Endothelial cell of umbilical vein (primary cell): ENCODE measurements around the gene ANKRD28. TPM values are rescaled to one million over a fixed set of nuclear protein-coding genes. Genes with fewer than 3 reads are reported as not detected.

Experiments
- BruUV-seq: library from RNA; stranded (reverse); fragments of 400-500 nt; replicated peaks from 2 replicates; lab custom pipeline; 2021; lab: Mats Ljungman, UMichigan
- CTCF ChIA-PET: fragments of 300-600, 350-600 bp; sonication (Branson Sonifier 250); formaldehyde crosslinking; loops from one replicate; lab custom pipeline; 2021; ENCODE audit warnings: antibody characterized with exemption, inconsistent platforms; lab: Charles Lee
- POLR2A ChIA-PET: fragments of 300-600, 350-600 bp; sonication (Branson Sonifier 250); formaldehyde crosslinking; loops from one replicate; lab custom pipeline; 2021; ENCODE audit warnings: antibody characterized with exemption, inconsistent platforms; lab: Charles Lee
- DNase-seq: peaks from one replicate; pipeline ENCODE4 v3.0.0-alpha.2; 2011; ENCODE audit warnings: low read depth, low spot score
- FAIRE-seq: peaks from 2 replicates; lab custom pipeline; 2011; peaks lifted over from hg19 to GRCh38; lab: Jason Lieb, UNC
- H2AFZ ChIP-seq: 2 replicates; pipeline ENCODE4 v1.6.0; 2012; ENCODE audit warnings: low read depth, low read length, control low read depth, inconsistent platforms
- H3K27ac ChIP-seq: 2 replicates; pipeline ENCODE4 v1.5.1; 2011; ENCODE audit warnings: low read depth, mild to moderate bottlenecking, control low read depth, low read length, moderate library complexity; ENCODE audit not compliant: insufficient read depth
- H3K27me3 ChIP-seq, 2 experiments: 2 replicates each; pipeline versions ENCODE4 v1.6.0 to v1.6.1; 2011; ENCODE audit warnings: low read length in 2 of 2, mixed read lengths in 1 of 2; ENCODE audit not compliant: control insufficient read depth in 2 of 2, insufficient read depth in 2 of 2
- H3K36me3 ChIP-seq, 2 experiments: 2 replicates in 1 of 2; 3 replicates in 1 of 2; pipeline ENCODE4 v1.5.1; 2011; ENCODE audit warnings: low read length in 2 of 2, mild to moderate bottlenecking in 1 of 2, moderate library complexity in 1 of 2; ENCODE audit not compliant: control insufficient read depth in 2 of 2, insufficient read depth in 2 of 2; ENCODE audit errors: extremely low read depth in 1 of 2
- H3K4me1 ChIP-seq: 3 replicates; pipeline ENCODE4 v1.5.1; 2011; ENCODE audit warnings: mild to moderate bottlenecking, low read length; ENCODE audit not compliant: control insufficient read depth, insufficient read depth; ENCODE audit errors: extremely low read depth
- H3K4me2 ChIP-seq: 2 replicates; pipeline ENCODE4 v1.6.1; 2011; ENCODE audit warnings: low read length, control low read depth, mixed read lengths; ENCODE audit not compliant: insufficient read depth
- H3K4me3 ChIP-seq, 3 experiments: fragments of 200-600 bp in 1 of 3; sonication (generic), shearing (Covaris generic) in 1 of 3; replicated peaks in 1 of 3; 2 replicates each; pipeline ENCODE4 v1.5.1; 2011 to 2016; ENCODE audit warnings: control low read depth in 3 of 3, low read length in 3 of 3, mild to moderate bottlenecking in 2 of 3, inconsistent platforms in 1 of 3, low read depth in 1 of 3, moderate library complexity in 1 of 3; ENCODE audit not compliant: insufficient read depth in 1 of 3
- H3K79me2 ChIP-seq: 2 replicates; pipeline ENCODE4 v1.6.0; 2012; ENCODE audit warnings: low read length, inconsistent platforms; ENCODE audit not compliant: control insufficient read depth, insufficient read depth
- H3K9ac ChIP-seq: replicated peaks from 2 replicates; pipeline ENCODE3; 2011; ENCODE audit warnings: low read length, control low read depth; ENCODE audit not compliant: insufficient read depth; ENCODE audit errors: extremely low read depth
- H3K9me1 ChIP-seq: replicated peaks from 3 replicates; pipeline ENCODE4 v1.6.0; 2011; ENCODE audit warnings: mild to moderate bottlenecking, low read length; ENCODE audit not compliant: control insufficient read depth, insufficient read depth; ENCODE audit errors: extremely low read depth
- H3K9me3 ChIP-seq: replicated peaks from 2 replicates; pipeline ENCODE4 v1.5.1; 2012; ENCODE audit warnings: low read length, inconsistent platforms; ENCODE audit not compliant: control insufficient read depth, insufficient read depth
- H4K20me1 ChIP-seq: replicated peaks from 2 replicates; pipeline ENCODE3; 2011; ENCODE audit warnings: mild to moderate bottlenecking, low read length; ENCODE audit not compliant: control insufficient read depth, insufficient read depth; ENCODE audit errors: extremely low read depth
- CTCF ChIP-seq, 2 donors: IDR thresholded peaks; 1 replicate in 1 of 2; 2 replicates in 1 of 2; pipeline ENCODE4 v1.5.1; 2011; ENCODE audit warnings: low read length in 2 of 2, mild to moderate bottlenecking in 2 of 2, moderate library complexity in 2 of 2, control low read depth in 1 of 2, inconsistent platforms in 1 of 2, low read depth in 1 of 2; ENCODE audit not compliant: insufficient read depth in 1 of 2; ENCODE audit errors: extremely low read depth in 1 of 2
- EZH2 ChIP-seq: IDR thresholded peaks from 2 replicates; pipeline ENCODE4 v1.6.1; 2012; ENCODE audit warnings: borderline replicate concordance, low read depth, mild to moderate bottlenecking, moderate library complexity, low read length, inconsistent platforms; ENCODE audit not compliant: severe bottlenecking
- FOS ChIP-seq: IDR thresholded peaks from 2 replicates; pipeline ENCODE4 v1.6.1; 2011; ENCODE audit warnings: mild to moderate bottlenecking, low read length, moderate library complexity, borderline replicate concordance; ENCODE audit not compliant: insufficient read depth
- GATA2 ChIP-seq: IDR thresholded peaks from 2 replicates; pipeline ENCODE4 v1.7.0; 2011; ENCODE audit warnings: low read depth, mild to moderate bottlenecking, moderate library complexity, mixed read lengths, low read length; ENCODE audit not compliant: insufficient read length, insufficient read depth
- JUN ChIP-seq: IDR thresholded peaks from 2 replicates; pipeline ENCODE4 v1.6.1; 2011; ENCODE audit warnings: borderline replicate concordance, low read depth; ENCODE audit not compliant: insufficient read length, insufficient read depth
- MYC ChIP-seq: IDR thresholded peaks from one replicate; pipeline ENCODE4 v1.6.1; 2011; ENCODE audit warnings: mild to moderate bottlenecking, low read depth, low read length
- POLR2A ChIP-seq: IDR thresholded peaks from 2 replicates; pipeline ENCODE4 v1.6.1; 2012; ENCODE audit warnings: low read depth, mild to moderate bottlenecking, control low read depth, low read length
- POLR2AphosphoS5 ChIP-seq: IDR thresholded peaks from 2 replicates; pipeline ENCODE4 v1.6.1; 2012; ENCODE audit warnings: low read depth, mild to moderate bottlenecking, control low read depth, low read length, moderate library complexity; ENCODE audit not compliant: insufficient read depth
- dilution Hi-C: fragments of 300-500 bp; cut with MboI; formaldehyde crosslinking; loops from one replicate; pipeline ENCODE4 v1.15.0; 2019; ENCODE audit warnings: low sequenced_read_pairs; ENCODE audit not compliant: extremely low pct_ligation_motif_present
- intact Hi-C: fragments of 100-400 bp; cut with micrococcal nuclease; formaldehyde crosslinking; loops from one replicate; pipeline ENCODE4 v1.10.0; 2022
- polyA plus RNA-seq, 4 experiments: library from polyadenylated mRNA; depleted of rRNA in 3 of 4; stranded (reverse) in 3 of 4; unstranded in 1 of 4; fragments of >200 nt; gene quantifications; 2 replicates each; pipeline versions ENCODE4 v1.2.1 to v1.2.3, GENCODE V29; 2011 to 2012; ENCODE audit warnings: missing spikeins in 1 of 4
- total RNA-seq: library from RNA; stranded (reverse); gene quantifications from 2 replicates; pipeline ENCODE4 v1.2.3, GENCODE V29; 2021
- TF ChIP-seq, protein P1 (sequence below): IDR thresholded peaks from 2 replicates; pipeline ENCODE4 v1.6.1; 2011; ENCODE audit not compliant: insufficient read depth, insufficient read length

Gene ANKRD28
- total and polyA plus RNA-seq, 2 donors (not counting 3 experiments of a cell fraction or from before 2014, with no cell fraction given): 36.7 to 97.3 TPM

DNA sequence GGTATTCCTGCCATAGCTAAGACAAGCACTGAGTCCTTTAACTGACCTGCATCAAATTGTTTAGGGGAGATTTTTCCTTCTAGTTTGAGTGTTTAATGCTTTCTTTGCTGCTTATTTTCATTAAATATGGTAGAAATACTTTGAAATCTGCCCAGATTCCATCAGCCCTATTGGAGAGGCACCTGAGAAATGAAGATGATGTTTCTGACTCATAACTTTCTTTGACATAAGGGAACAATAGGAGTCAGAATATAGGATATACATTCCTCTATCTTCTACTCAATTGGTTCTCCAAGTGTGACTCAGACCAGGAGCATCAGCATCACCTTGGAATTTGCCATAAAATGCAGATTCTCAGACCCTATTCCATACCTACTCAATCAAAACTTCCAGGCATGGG is 168.8 kb downstream of the ANKRD28 start:
- no peak overlapping the region for H3K9ac ChIP-seq
- no peak overlapping the region for H3K4me2 ChIP-seq
- no peak overlapping the region for H3K27ac ChIP-seq
- no peaks in the 10 kb centered on the region for H3K27me3 ChIP-seq
- no peaks in the 10 kb centered on the region for H3K36me3 ChIP-seq
- FAIRE-seq: no peak
- H4K20me1 ChIP-seq: no peaks in the 10 kb centered on the region
- H3K4me3 ChIP-seq: no peak overlapping the region
- H3K9me1 ChIP-seq: no peaks in the 10 kb centered on the region
- CTCF ChIA-PET: interaction anchor here (1.2 to 4.0 kb wide), 3 partner anchors 18 to 182 kb away, joined by 3 to 59 read pairs (median 44); no protein-coding TSS in a partner anchor
- TF ChIP-seq POLR2AphosphoS5 (no peak), POLR2A (no peak), EZH2 (no peak), JUN (no peak), CTCF (IDR thresholded peaks at IDR 0.05; ENCODE audit: extremely low read depth in 1 of 2, insufficient read depth in 1 of 2, low read depth in 1 of 2, low read length in 2 of 2) (no peak), FOS (no peak), MYC (no peak), GATA2 (no peak)
- TF ChIP-seq, protein P1, sequence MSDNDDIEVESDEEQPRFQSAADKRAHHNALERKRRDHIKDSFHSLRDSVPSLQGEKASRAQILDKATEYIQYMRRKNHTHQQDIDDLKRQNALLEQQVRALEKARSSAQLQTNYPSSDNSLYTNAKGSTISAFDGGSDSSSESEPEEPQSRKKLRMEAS: no peak
- no TSS peak for BruUV-seq
- no peak overlapping the region for H2AFZ ChIP-seq
- dilution Hi-C loops (loop anchor here (25.0 kb wide), 1 partner anchor 433 kb away; no protein-coding TSS in a partner anchor), intact Hi-C loops (no loop called here)
- no peaks in the 10 kb centered on the region for H3K79me2 ChIP-seq
- H3K4me1 ChIP-seq: peaks cover 42% of the 10 kb centered on the region
- no peaks in the 10 kb centered on the region for H3K9me3 ChIP-seq
- no peak for DNase-seq
- POLR2A ChIA-PET: no interaction called here
